DND-41 (cell line): ENCODE measurements around the gene SH3RF3.

Experiments used
- EZH2 ChIP-seq: IDR thresholded peaks from 3 replicates; pipeline ENCODE4 v1.6.1; 2012; ENCODE audit warnings: borderline replicate concordance, low read depth, mild to moderate bottlenecking, moderate library complexity, low read length, inconsistent platforms; ENCODE audit not compliant: severe bottlenecking
- TF ChIP-seq, protein P1 (sequence below): IDR thresholded peaks from 2 replicates; pipeline ENCODE4 v1.5.1; 2012; ENCODE audit warnings: borderline replicate concordance, low read length, moderate library complexity, mild to moderate bottlenecking; ENCODE audit not compliant: poor library complexity, severe bottlenecking; ENCODE audit errors: extremely low read depth

DNA sequence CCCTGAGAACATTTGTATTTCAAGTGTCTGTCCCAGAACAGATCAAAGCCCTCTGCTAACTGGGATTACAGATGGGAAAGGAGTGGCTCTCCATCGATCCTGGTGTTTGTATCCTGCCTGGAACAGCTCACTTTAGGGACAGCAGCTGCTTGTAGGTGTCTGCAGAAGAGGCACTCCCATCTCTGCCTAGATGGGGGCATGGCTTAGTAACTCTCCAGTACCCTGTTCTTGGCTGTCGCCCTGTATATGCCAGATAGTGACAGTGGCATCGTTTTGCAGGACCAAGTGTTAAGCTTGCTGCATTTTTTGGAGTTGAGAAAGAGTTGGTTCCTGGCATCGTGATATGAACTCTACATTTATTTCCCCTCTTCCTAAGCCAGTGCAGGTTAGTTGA lies 189.9 kb downstream of the SH3RF3 start:
- TF ChIP-seq, protein P1, sequence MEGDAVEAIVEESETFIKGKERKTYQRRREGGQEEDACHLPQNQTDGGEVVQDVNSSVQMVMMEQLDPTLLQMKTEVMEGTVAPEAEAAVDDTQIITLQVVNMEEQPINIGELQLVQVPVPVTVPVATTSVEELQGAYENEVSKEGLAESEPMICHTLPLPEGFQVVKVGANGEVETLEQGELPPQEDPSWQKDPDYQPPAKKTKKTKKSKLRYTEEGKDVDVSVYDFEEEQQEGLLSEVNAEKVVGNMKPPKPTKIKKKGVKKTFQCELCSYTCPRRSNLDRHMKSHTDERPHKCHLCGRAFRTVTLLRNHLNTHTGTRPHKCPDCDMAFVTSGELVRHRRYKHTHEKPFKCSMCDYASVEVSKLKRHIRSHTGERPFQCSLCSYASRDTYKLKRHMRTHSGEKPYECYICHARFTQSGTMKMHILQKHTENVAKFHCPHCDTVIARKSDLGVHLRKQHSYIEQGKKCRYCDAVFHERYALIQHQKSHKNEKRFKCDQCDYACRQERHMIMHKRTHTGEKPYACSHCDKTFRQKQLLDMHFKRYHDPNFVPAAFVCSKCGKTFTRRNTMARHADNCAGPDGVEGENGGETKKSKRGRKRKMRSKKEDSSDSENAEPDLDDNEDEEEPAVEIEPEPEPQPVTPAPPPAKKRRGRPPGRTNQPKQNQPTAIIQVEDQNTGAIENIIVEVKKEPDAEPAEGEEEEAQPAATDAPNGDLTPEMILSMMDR: no peak
- TF ChIP-seq EZH2: no peak
